B cell (primary cell): ENCODE results near the gene MAD1L1. TPM values are rescaled to one million over a fixed set of nuclear protein-coding genes. Genes with fewer than 3 reads are reported as not detected.

Experiments
- ATAC-seq: fragments of 200-7000 bp; cut with Tn5 transposase; one replicate; pipeline ENCODE4 v1.10.0; 2021; ENCODE audit warnings: low read depth, mild to moderate bottlenecking, moderate number of reproducible peaks, moderate library complexity
- CTCF ChIA-PET: fragments of 350-600 bp; sonication (Branson Sonifier 250); formaldehyde crosslinking; loops from one replicate; lab custom pipeline; 2021; ENCODE audit warnings: antibody characterized with exemption, inconsistent platforms; lab: Charles Lee
- POLR2A ChIA-PET: fragments of 350-600 bp; sonication (Branson Sonifier 250); formaldehyde crosslinking; loops from one replicate; lab custom pipeline; 2021; ENCODE audit warnings: antibody characterized with exemption; lab: Charles Lee
- DNase-seq: peaks from one replicate; pipeline ENCODE4 v3.0.0; 2013
- H2AFZ ChIP-seq: 2 replicates; pipeline ENCODE4 v1.6.1; 2012; ENCODE audit warnings: mild to moderate bottlenecking, low read depth, low read length; ENCODE audit not compliant: insufficient read depth, poor library complexity, severe bottlenecking
- H3K27ac ChIP-seq, 2 donors: 1 replicate in 1 of 2; 2 replicates in 1 of 2; pipeline ENCODE4 v1.5.1; 2012 to 2013; ENCODE audit warnings: low read length in 2 of 2, mild to moderate bottlenecking in 2 of 2, moderate library complexity in 1 of 2
- H3K27me3 ChIP-seq, 4 experiments: fragments of 200-600 bp in 1 of 4; sonication (generic) in 1 of 4; replicated peaks in 1 of 4; 1 replicate in 2 of 4; 2 replicates in 2 of 4; pipeline versions ENCODE4 v1.6.1 to v1.7.0; 2013 to 2016; ENCODE audit warnings: low read length in 3 of 4, mild to moderate bottlenecking in 2 of 4, mixed read lengths in 1 of 4, moderate library complexity in 1 of 4; ENCODE audit not compliant: insufficient read depth in 4 of 4, control insufficient read depth in 3 of 4; ENCODE audit errors: control extremely low read depth in 1 of 4
- H3K36me3 ChIP-seq, 2 experiments: replicated peaks in 1 of 2; 1 replicate in 1 of 2; 2 replicates in 1 of 2; pipeline versions ENCODE4 v1.6.1 to v1.7.1; 2013; ENCODE audit warnings: low read length in 1 of 2; ENCODE audit not compliant: insufficient read depth in 2 of 2, control insufficient read depth in 1 of 2; ENCODE audit errors: control extremely low read depth in 1 of 2, extremely low read depth in 1 of 2
- H3K4me1 ChIP-seq, 2 donors: fragments of 200-600 bp in 1 of 2; sonication (generic) in 1 of 2; 1 replicate in 1 of 2; 2 replicates in 1 of 2; pipeline versions ENCODE4 v1.5.1 to v1.6.1; 2013 to 2017; ENCODE audit warnings: low read length in 2 of 2; ENCODE audit not compliant: control insufficient read depth in 2 of 2, insufficient read depth in 2 of 2
- H3K4me2 ChIP-seq: replicated peaks from 2 replicates; pipeline ENCODE3; 2012; ENCODE audit warnings: mild to moderate bottlenecking, low read depth, low read length; ENCODE audit not compliant: poor library complexity, severe bottlenecking
- H3K4me3 ChIP-seq, 5 experiments: fragments of 200-600 bp in 1 of 5; sonication (generic) in 1 of 5; 1 replicate in 3 of 5; 2 replicates in 2 of 5; pipeline versions ENCODE4 v1.5.1 to v1.7.0; 2011 to 2016; ENCODE audit warnings: low read length in 4 of 5, mild to moderate bottlenecking in 4 of 5, low read depth in 2 of 5, control low read depth in 1 of 5, moderate library complexity in 1 of 5; ENCODE audit not compliant: insufficient read depth in 1 of 5; ENCODE audit errors: control extremely low read depth in 1 of 5, extremely low read depth in 1 of 5
- H3K79me2 ChIP-seq: fragments of 200-600 bp; sonication (generic); one replicate; pipeline ENCODE4 v1.6.0; 2016; ENCODE audit warnings: low read length; ENCODE audit not compliant: control insufficient read depth, insufficient read depth
- H3K9ac ChIP-seq: fragments of 200-600 bp; sonication (generic); 2 replicates; pipeline ENCODE4 v1.6.1; 2017; ENCODE audit warnings: mild to moderate bottlenecking, low read length, moderate library complexity
- H3K9me3 ChIP-seq, 3 donors: one replicate each; pipeline versions ENCODE4 v1.6.1 to v1.7.1; 2013; ENCODE audit warnings: low read length in 2 of 3; ENCODE audit not compliant: control insufficient read depth in 2 of 3, insufficient read depth in 1 of 3; ENCODE audit errors: control extremely low read depth in 1 of 3
- H4K20me1 ChIP-seq: 2 replicates; pipeline ENCODE4 v1.6.0; 2012; ENCODE audit warnings: mild to moderate bottlenecking, low read length; ENCODE audit not compliant: insufficient read depth, control insufficient read depth, poor library complexity, severe bottlenecking
- H3K27ac Mint-ChIP-seq: one replicate; pipeline ENCODE4 v1.8.0; 2021; ENCODE audit warnings: mixed read lengths
- H3K27me3 Mint-ChIP-seq: one replicate; pipeline ENCODE4 v1.8.0; 2021; ENCODE audit warnings: mixed read lengths
- H3K4me1 Mint-ChIP-seq: one replicate; pipeline ENCODE4 v1.8.0; 2021; ENCODE audit warnings: mixed read lengths
- H3K4me3 Mint-ChIP-seq: one replicate; pipeline ENCODE4 v1.8.0; 2021; ENCODE audit warnings: mixed read lengths
- H3K9me3 Mint-ChIP-seq: one replicate; pipeline ENCODE4 v1.8.0; 2022; ENCODE audit warnings: mixed read lengths; ENCODE audit not compliant: insufficient read depth
- EZH2 ChIP-seq: IDR thresholded peaks from 2 replicates; pipeline ENCODE4 v1.6.1; 2012; ENCODE audit warnings: borderline replicate concordance, low read depth, mild to moderate bottlenecking, moderate library complexity, low read length; ENCODE audit not compliant: insufficient read depth, poor library complexity, severe bottlenecking
- WGBS: methylation state at CpG from one replicate; pipeline ENCODE4 v1.1.5; 2013; ENCODE audit warnings: missing lambda C conversion rate; ENCODE audit not compliant: insufficient coverage; 5-methylcytosine and 5-hydroxymethylcytosine counted together
- intact Hi-C: fragments of 100-400 bp; cut with micrococcal nuclease; formaldehyde crosslinking; loops from one replicate; pipeline ENCODE4 v1.10.0; 2022
- polyA plus RNA-seq: library from polyadenylated mRNA; depleted of rRNA; stranded (reverse); fragments of >200 nt; gene quantifications from 2 replicates; pipeline ENCODE4 v1.2.3, GENCODE V29; 2012
- total RNA-seq, 2 donors: library from RNA; stranded (reverse); fragments of 120-200 nt in 1 of 2; gene quantifications; 1 replicate in 1 of 2; 2 replicates in 1 of 2; pipeline versions ENCODE4 v1.2.3 to v1.2.4, GENCODE V29; 2013 to 2022
- TF ChIP-seq, protein P1 (sequence below): fragments of 200-600 bp; IDR thresholded peaks from one replicate; pipeline ENCODE4 v1.8.0; 2022; ENCODE audit warnings: antibody characterized with exemption, mild to moderate bottlenecking

MAD1L1 gene
- total and polyA plus RNA-seq, 2 donors (not counting 1 experiment from before 2014, with no cell fraction given), result 86.7 to 110 TPM

DNA sequence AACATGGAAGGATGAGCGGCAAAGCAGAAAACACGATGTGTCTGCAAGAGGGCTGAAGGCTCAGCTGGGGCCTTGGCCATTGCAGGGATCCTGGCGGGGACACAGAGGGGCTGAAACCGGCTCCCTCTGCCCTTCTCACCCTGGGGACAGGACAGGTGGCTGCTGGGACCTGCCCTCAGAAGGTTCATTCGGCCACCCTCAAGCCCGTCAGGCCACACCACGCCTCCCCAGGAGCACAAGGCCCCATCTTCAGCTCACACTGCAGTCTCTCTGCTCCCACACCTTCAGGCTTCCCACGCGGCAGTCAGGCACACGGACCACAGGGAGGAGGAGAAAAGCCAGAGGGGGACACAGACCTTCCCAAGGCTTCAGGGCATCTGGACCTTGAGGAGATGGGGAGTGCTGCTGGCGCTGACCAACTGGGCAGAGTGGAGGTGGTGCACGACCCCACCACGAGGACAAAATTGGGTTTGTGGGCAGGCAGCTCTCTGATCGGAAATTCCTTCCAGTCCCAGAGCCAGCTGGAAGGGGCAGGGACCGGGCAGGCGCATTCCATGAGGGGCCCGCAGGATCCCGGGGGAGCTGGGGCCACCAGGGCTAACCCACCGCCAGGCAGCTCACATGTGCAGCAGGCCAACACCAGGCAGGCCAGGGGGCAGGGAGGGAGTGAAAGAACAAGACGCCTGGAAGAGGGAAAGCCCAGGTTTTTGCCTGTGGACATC is 104.0 kb downstream of the MAD1L1 start:
- WGBS, result 94% methylated on average over 16 of the region's 20 CpGs
- Mint-ChIP-seq H3K27ac (no peak overlapping the region), H3K4me3 (no peak overlapping the region), H3K4me1 (no peaks in the 10 kb centered on the region), H3K9me3 (no peaks in the 10 kb centered on the region), H3K27me3 (no peaks in the 10 kb centered on the region)
- DNase-seq (no peak), ATAC-seq (no peak)
- no peaks in the 10 kb centered on the region for H3K79me2 ChIP-seq
- H3K9ac ChIP-seq, result no peak overlapping the region
- H3K4me1 ChIP-seq, result no peaks in the 10 kb centered on the region
- H3K9me3 ChIP-seq, result no peaks in the 10 kb centered on the region
- intact Hi-C loops, result no loop called here
- peaks cover 0 to 5% of the 10 kb centered on the region in 2 experiments for H3K36me3 ChIP-seq
- no peaks in the 10 kb centered on the region for H4K20me1 ChIP-seq
- no peak overlapping the region for H3K4me3 ChIP-seq
- no peak overlapping the region for H2AFZ ChIP-seq
- POLR2A ChIA-PET, result no interaction called here
- H3K4me2 ChIP-seq, result no peak overlapping the region
- CTCF ChIA-PET, result no interaction called here
- no peak overlapping the region for H3K27ac ChIP-seq
- H3K27me3 ChIP-seq, result no peaks in the 10 kb centered on the region
- TF ChIP-seq EZH2, result no peak
- TF ChIP-seq, protein P1, sequence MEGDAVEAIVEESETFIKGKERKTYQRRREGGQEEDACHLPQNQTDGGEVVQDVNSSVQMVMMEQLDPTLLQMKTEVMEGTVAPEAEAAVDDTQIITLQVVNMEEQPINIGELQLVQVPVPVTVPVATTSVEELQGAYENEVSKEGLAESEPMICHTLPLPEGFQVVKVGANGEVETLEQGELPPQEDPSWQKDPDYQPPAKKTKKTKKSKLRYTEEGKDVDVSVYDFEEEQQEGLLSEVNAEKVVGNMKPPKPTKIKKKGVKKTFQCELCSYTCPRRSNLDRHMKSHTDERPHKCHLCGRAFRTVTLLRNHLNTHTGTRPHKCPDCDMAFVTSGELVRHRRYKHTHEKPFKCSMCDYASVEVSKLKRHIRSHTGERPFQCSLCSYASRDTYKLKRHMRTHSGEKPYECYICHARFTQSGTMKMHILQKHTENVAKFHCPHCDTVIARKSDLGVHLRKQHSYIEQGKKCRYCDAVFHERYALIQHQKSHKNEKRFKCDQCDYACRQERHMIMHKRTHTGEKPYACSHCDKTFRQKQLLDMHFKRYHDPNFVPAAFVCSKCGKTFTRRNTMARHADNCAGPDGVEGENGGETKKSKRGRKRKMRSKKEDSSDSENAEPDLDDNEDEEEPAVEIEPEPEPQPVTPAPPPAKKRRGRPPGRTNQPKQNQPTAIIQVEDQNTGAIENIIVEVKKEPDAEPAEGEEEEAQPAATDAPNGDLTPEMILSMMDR, result no peak

DNA sequence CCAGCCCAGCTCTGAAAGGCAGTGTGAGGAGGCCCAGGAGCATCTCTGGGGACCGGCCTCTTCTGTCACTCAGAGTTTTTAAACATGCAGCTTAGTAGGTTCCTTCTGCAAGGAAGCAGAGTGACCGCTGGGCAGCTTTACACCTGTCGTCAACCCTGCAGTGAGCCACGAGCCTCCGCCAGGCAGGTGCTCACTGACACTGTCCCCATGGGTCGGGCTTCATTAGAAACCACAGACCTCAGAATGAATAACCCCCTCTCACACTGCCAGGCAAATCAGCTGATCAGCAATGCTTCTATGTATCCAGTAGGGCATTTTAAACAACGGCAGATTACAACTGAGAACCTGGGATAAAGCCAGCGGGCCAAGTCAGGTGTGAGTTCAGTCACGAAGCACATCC is 106.1 kb downstream of the MAD1L1 start:
- Histone ChIP-seq H2AFZ (no peak overlapping the region), H3K4me3 (no peak overlapping the region), H3K4me1 (no peaks in the 10 kb centered on the region), H4K20me1 (no peaks in the 10 kb centered on the region), H3K4me2 (no peak overlapping the region), H3K9me3 (no peaks in the 10 kb centered on the region), H3K36me3 (peaks cover 0 to 2% of the 10 kb centered on the region in 2 experiments), H3K9ac (no peak overlapping the region), H3K27ac (no peak overlapping the region), H3K27me3 (no peaks in the 10 kb centered on the region), H3K79me2 (no peaks in the 10 kb centered on the region)
- Mint-ChIP-seq H3K4me1 (no peaks in the 10 kb centered on the region), H3K27me3 (no peaks in the 10 kb centered on the region), H3K4me3 (no peak overlapping the region), H3K9me3 (no peaks in the 10 kb centered on the region), H3K27ac (no peak overlapping the region)
- DNase-seq (no peak), ATAC-seq (no peak)
- 85% methylated on average over 9 of the region's 9 CpGs for WGBS
- intact Hi-C loops, result no loop called here
- ChIA-PET CTCF (interaction anchor here (1.6 kb wide), 1 partner anchor 85 kb away, joined by 4 read pairs; no protein-coding TSS in a partner anchor), POLR2A (no interaction called here)
- TF ChIP-seq, protein P1, result no peak
- no peak for TF ChIP-seq EZH2
